ENCODE measurements around the gene MS4A10.

DNA sequence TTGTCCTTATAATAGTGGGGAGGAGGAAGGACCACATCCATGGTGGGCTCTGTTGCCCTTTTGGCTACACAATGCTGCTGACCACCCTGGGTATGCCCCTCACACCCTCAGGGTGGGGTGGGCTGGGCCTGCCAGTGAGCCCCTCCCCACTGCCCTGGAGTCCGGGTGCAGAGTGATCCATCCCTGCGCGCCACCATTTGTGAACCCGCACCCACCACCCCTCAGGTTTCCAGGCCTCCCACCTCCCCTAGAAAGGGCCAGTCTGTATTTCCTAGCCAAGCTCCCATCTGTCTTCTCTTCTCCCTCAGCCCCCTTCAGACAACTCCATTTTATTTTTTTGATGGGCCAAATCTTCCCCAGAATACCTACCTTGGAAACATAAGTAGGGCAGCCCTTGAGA lies 25.0 kb downstream of the MS4A10 start:
- TF ChIP-seq, protein P1, sequence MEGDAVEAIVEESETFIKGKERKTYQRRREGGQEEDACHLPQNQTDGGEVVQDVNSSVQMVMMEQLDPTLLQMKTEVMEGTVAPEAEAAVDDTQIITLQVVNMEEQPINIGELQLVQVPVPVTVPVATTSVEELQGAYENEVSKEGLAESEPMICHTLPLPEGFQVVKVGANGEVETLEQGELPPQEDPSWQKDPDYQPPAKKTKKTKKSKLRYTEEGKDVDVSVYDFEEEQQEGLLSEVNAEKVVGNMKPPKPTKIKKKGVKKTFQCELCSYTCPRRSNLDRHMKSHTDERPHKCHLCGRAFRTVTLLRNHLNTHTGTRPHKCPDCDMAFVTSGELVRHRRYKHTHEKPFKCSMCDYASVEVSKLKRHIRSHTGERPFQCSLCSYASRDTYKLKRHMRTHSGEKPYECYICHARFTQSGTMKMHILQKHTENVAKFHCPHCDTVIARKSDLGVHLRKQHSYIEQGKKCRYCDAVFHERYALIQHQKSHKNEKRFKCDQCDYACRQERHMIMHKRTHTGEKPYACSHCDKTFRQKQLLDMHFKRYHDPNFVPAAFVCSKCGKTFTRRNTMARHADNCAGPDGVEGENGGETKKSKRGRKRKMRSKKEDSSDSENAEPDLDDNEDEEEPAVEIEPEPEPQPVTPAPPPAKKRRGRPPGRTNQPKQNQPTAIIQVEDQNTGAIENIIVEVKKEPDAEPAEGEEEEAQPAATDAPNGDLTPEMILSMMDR (IDR thresholded peaks at IDR 0.05; ENCODE audit: control extremely low read depth in 1 of 3, insufficient read depth in 1 of 3, low read depth in 1 of 3, low read length in 3 of 3), result no peak
- TF ChIP-seq MAX (IDR thresholded peaks at IDR 0.05), result no peak
- TF ChIP-seq, protein P2, sequence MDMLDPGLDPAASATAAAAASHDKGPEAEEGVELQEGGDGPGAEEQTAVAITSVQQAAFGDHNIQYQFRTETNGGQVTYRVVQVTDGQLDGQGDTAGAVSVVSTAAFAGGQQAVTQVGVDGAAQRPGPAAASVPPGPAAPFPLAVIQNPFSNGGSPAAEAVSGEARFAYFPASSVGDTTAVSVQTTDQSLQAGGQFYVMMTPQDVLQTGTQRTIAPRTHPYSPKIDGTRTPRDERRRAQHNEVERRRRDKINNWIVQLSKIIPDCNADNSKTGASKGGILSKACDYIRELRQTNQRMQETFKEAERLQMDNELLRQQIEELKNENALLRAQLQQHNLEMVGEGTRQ (IDR thresholded peaks at IDR 0.05; ENCODE audit: low read length), result no peak
- TF ChIP-seq POLR2A (IDR thresholded peaks at IDR 0.05; ENCODE audit: control extremely low read depth in 1 of 2, low read depth in 2 of 2, low read length in 2 of 2), result no peak
- no peak for TF ChIP-seq GABPA (IDR thresholded peaks at IDR 0.05; ENCODE audit: borderline replicate concordance, insufficient read depth, low read length)
- no peak for TF ChIP-seq CBX8 (IDR thresholded peaks at IDR 0.05; ENCODE audit: borderline replicate concordance, low read depth, low read length)
- no peak for TF ChIP-seq HDAC6 (IDR thresholded peaks at IDR 0.05; ENCODE audit: low read depth, low read length)
- no peak for TF ChIP-seq CEBPB (IDR thresholded peaks at IDR 0.05; ENCODE audit: low read depth, low read length)
- TF ChIP-seq TAF1 (IDR thresholded peaks at IDR 0.05; ENCODE audit: low read depth, low read length), result no peak
- no peak for TF ChIP-seq JUND (IDR thresholded peaks at IDR 0.05; ENCODE audit: low read length)
- no peak for TF ChIP-seq SP1 (IDR thresholded peaks at IDR 0.05; ENCODE audit: low read depth, low read length)
- no peak for TF ChIP-seq SIN3A (conservative IDR thresholded peaks at IDR 0.05 in 1 of 2, IDR thresholded peaks at IDR 0.05 in 1 of 2; ENCODE audit: low read depth in 1 of 2, low read length in 2 of 2)
- TF ChIP-seq CHD1 (IDR thresholded peaks at IDR 0.05; ENCODE audit: low read depth, low read length), result no peak
- TF ChIP-seq RAD21 (IDR thresholded peaks at IDR 0.05 in 1 of 2, conservative IDR thresholded peaks at IDR 0.05 in 1 of 2; ENCODE audit: low read depth in 2 of 2, low read length in 2 of 2), result no peak

Data from H1 (cell line).